PC-3 (cell line): ENCODE data around the gene IFFO2. TPM values are rescaled to one million over a fixed set of nuclear protein-coding genes. Genes with fewer than 3 reads are reported as not detected.
A peak's percentile ranks its signal among the peaks of the same experiment; 100 is the strongest.

Experiments used
- ATAC-seq: fragments of 200-7000 bp; cut with Tn5 transposase; 2 replicates; pipeline ENCODE4 v1.9.1; 2020; ENCODE audit warnings: mild to moderate bottlenecking, moderate library complexity
- BruUV-seq: library from RNA; stranded (reverse); fragments of 400-500 nt; replicated peaks from 2 replicates; lab custom pipeline; 2021; lab: Mats Ljungman, UMichigan
- CTCF ChIA-PET: fragments of 300-600 bp; sonication (Branson Sonifier 250); formaldehyde crosslinking; loops from one replicate; lab custom pipeline; 2022; ENCODE audit warnings: antibody characterized with exemption; lab: Charles Lee
- POLR2A ChIA-PET: fragments of 300-600 bp; sonication (Branson Sonifier 250); formaldehyde crosslinking; loops from one replicate; lab custom pipeline; 2022; ENCODE audit warnings: antibody characterized with exemption; ENCODE audit not compliant: unreplicated experiment; lab: Charles Lee
- DNase-seq: peaks from one replicate; pipeline ENCODE4 v3.0.0-alpha.2; 2015
- H2AFZ ChIP-seq: fragments of 300-600 bp; sonication (generic); 2 replicates; pipeline ENCODE4 v1.6.0; 2016; ENCODE audit warnings: antibody characterized with exemption, low read length
- H3F3A ChIP-seq: fragments of 300-600 bp; sonication (generic); one replicate; pipeline ENCODE4 v1.6.0; 2017; ENCODE audit warnings: antibody characterized with exemption, low read length, control low read depth, mild to moderate bottlenecking; ENCODE audit not compliant: unreplicated experiment
- H3K27ac ChIP-seq: fragments of 300-600 bp; sonication (generic); 2 replicates; pipeline ENCODE4 v1.5.1; 2016; ENCODE audit warnings: mild to moderate bottlenecking, low read length
- H3K27me3 ChIP-seq: fragments of 300-600 bp; sonication (generic); 2 replicates; pipeline ENCODE4 v1.6.1; 2016; ENCODE audit warnings: low read length, mixed read lengths
- H3K36me3 ChIP-seq: fragments of 300-600 bp; sonication (generic); 2 replicates; pipeline ENCODE4 v1.6.1; 2016; ENCODE audit warnings: low read depth, mixed run types, low read length, mixed read lengths
- H3K4me1 ChIP-seq: fragments of 300-600 bp; sonication (generic); 2 replicates; pipeline ENCODE4 v1.5.1; 2016; ENCODE audit warnings: low read length; ENCODE audit not compliant: insufficient read depth
- H3K4me2 ChIP-seq: fragments of 300-600 bp; sonication (generic); 2 replicates; pipeline ENCODE4 v1.6.0; 2016; ENCODE audit warnings: low read length
- H3K4me3 ChIP-seq: fragments of 300-600 bp; sonication (generic); 2 replicates; pipeline ENCODE4 v1.5.1; 2016; ENCODE audit warnings: mild to moderate bottlenecking, low read length, mixed read lengths
- H3K79me2 ChIP-seq: fragments of 300-600 bp; sonication (generic); 2 replicates; pipeline ENCODE4 v1.6.1; 2017; ENCODE audit warnings: low read length, mixed read lengths
- H3K9ac ChIP-seq: fragments of 300-600 bp; sonication (generic); 2 replicates; pipeline ENCODE4 v1.6.0; 2016; ENCODE audit warnings: mild to moderate bottlenecking, low read length
- H3K9me2 ChIP-seq: fragments of 300-600 bp; sonication (generic); replicated peaks from 2 replicates; pipeline ENCODE4 v1.6.1; 2016; ENCODE audit warnings: mixed run types, low read length, mixed read lengths
- H3K9me3 ChIP-seq: fragments of 300-600 bp; sonication (generic); 2 replicates; pipeline ENCODE4 v1.6.1; 2016; ENCODE audit warnings: low read length, mixed read lengths
- H4K20me1 ChIP-seq: fragments of 300-600 bp; sonication (generic); 2 replicates; pipeline ENCODE4 v1.6.1; 2016; ENCODE audit warnings: low read length, mixed read lengths
- CTCF ChIP-seq: fragments of 300-600 bp; sonication (generic); conservative IDR thresholded peaks from 2 replicates; pipeline ENCODE4 v1.5.1; 2017; ENCODE audit warnings: antibody characterized with exemption, low read depth, mild to moderate bottlenecking, low read length
- EZH2 ChIP-seq: fragments of 300-600 bp; sonication (generic); IDR thresholded peaks from one replicate; pipeline ENCODE4 v1.6.1; 2017; ENCODE audit warnings: antibody characterized with exemption, mild to moderate bottlenecking, low read length; ENCODE audit not compliant: unreplicated experiment
- EZH2phosphoT487 ChIP-seq: fragments of 300-600 bp; sonication (generic); IDR thresholded peaks from 2 replicates; pipeline ENCODE4 v1.6.1; 2018; ENCODE audit warnings: mild to moderate bottlenecking, antibody characterized with exemption, low read length, borderline replicate concordance
- intact Hi-C: fragments of 100-400 bp; cut with micrococcal nuclease; formaldehyde crosslinking; loops from 2 replicates; pipeline ENCODE4 v1.9.0; 2023
- total RNA-seq: library from RNA; depleted of rRNA; stranded (reverse); fragments of >200 nt; gene quantifications from 2 replicates; pipeline ENCODE4 v1.2.3, GENCODE V29; 2014

Gene IFFO2
- total RNA-seq, 1 experiment from 2014 or later: 30.7 TPM

- Histone ChIP-seq H2AFZ (peak overlapping the region; percentile 93), H3K79me2 (peaks cover 4% of the 10 kb centered on the region; the same call in 1 of the 2 replicates), H3K4me3 (peak overlapping the region; percentile 96), H4K20me1 (no peaks in the 10 kb centered on the region), H3K9me3 (no peaks in the 10 kb centered on the region), H3K9ac (peak overlapping the region; percentile 86), H3K9me2 (no peaks in the 10 kb centered on the region), H3K4me2 (peak overlapping the region; percentile 96), H3F3A (peaks cover 6% of the 10 kb centered on the region), H3K36me3 (peaks cover 5% of the 10 kb centered on the region; the same call in 1 of the 2 replicates), H3K4me1 (peaks cover 26% of the 10 kb centered on the region), H3K27ac (peak overlapping the region; percentile 86), H3K27me3 (no peaks in the 10 kb centered on the region)
- no TSS peak for BruUV-seq
- ChIA-PET CTCF (interaction anchor here (1.0 to 1.1 kb wide), 2 partner anchors 11 to 13 kb away, joined by 5 to 7 read pairs; no protein-coding TSS in a partner anchor), POLR2A (no interaction called here)
- peak; percentile 4 for ATAC-seq
- peak; percentile 15 for DNase-seq
- intact Hi-C loops: loop anchor here (5.0 to 10.0 kb wide), 2 partner anchors 55 to 343 kb away; partner anchors contain the start of gene IFFO2
- TF ChIP-seq EZH2 (no peak), EZH2phosphoT487 (no peak), CTCF (no peak)
Measured at GRCh38 chr1:18901952-18902522, 54.4 kb downstream of the IFFO2 start.

GRCh38 chr1:18901147-18901951 lies 55.1 kb downstream of the IFFO2 start:
- Histone ChIP-seq H3K9me2 (no peaks in the 10 kb centered on the region), H4K20me1 (no peaks in the 10 kb centered on the region), H3K27ac (no peak overlapping the region), H3K27me3 (no peaks in the 10 kb centered on the region), H3K9me3 (no peaks in the 10 kb centered on the region), H2AFZ (peak overlapping the region; percentile 93), H3F3A (peaks cover 6% of the 10 kb centered on the region), H3K9ac (peak overlapping the region; percentile 86; the same call in 1 of the 2 replicates), H3K4me3 (peak overlapping the region; percentile 96), H3K36me3 (peaks cover 3% of the 10 kb centered on the region; the same call in 1 of the 2 replicates), H3K79me2 (peaks cover 4% of the 10 kb centered on the region; the same call in 1 of the 2 replicates), H3K4me1 (peaks cover 26% of the 10 kb centered on the region), H3K4me2 (peak overlapping the region; percentile 96)
- CTCF ChIA-PET: no interaction called here
- BruUV-seq: TSS peak; percentile 37
- TF ChIP-seq CTCF (no peak), EZH2 (no peak), EZH2phosphoT487 (no peak)
- POLR2A ChIA-PET: no interaction called here
- DNase-seq (no peak), ATAC-seq (no peak)
- intact Hi-C loops: loop anchor here (5.0 to 10.0 kb wide), 2 partner anchors 56 to 343 kb away; partner anchors contain the start of gene IFFO2
